RCC 7860 (cell line): Measurements from ENCODE around the gene PARP8.
"Not testable (repeated sequence)": the region's sequence is repeated elsewhere in the genome, so short reads cannot be mapped to it uniquely, and the experiment has no call there.

Source experiments
- DNase-seq: peaks from one replicate; pipeline ENCODE4 v3.0.0-alpha.2; 2015; ENCODE audit warnings: low spot score
- FAIRE-seq: peaks from 2 replicates; lab custom pipeline; 2012; peaks lifted over from hg19 to GRCh38; lab: Jason Lieb, UNC

PARP8 gene

GRCh38 chr5:50766967-50767366 is 100.5 kb downstream of the PARP8 start:
- FAIRE-seq, result no peak
- DNase-seq, result no peak

GRCh38 chr5:50767588-50767987 is 101.2 kb downstream of the PARP8 start:
- DNase-seq, result no peak
- FAIRE-seq, result no peak

- FAIRE-seq (no peak), DNase-seq (no peak)
Measured at GRCh38 chr5:50768634-50769033, 102.2 kb downstream of the PARP8 start.

- DNase-seq (no peak), FAIRE-seq (no peak)
Measured at GRCh38 chr5:50770441-50770840, 104.0 kb downstream of the PARP8 start.

- not testable (repeated sequence) for FAIRE-seq, DNase-seq
Measured at GRCh38 chr5:50774446-50775175, 108.2 kb downstream of the PARP8 start.

- DNase-seq (no peak), FAIRE-seq (no peak)
Measured at GRCh38 chr5:50786073-50786472, 119.6 kb downstream of the PARP8 start.

- no peak for DNase-seq
- no peak for FAIRE-seq
Measured at GRCh38 chr5:50791813-50792212, 125.4 kb downstream of the PARP8 start.

- no peak for FAIRE-seq
Measured at GRCh38 chr5:50792843-50793242, 126.4 kb downstream of the PARP8 start.

GRCh38 chr5:50794812-50795211 is 128.4 kb downstream of the PARP8 start:
- DNase-seq (no peak), FAIRE-seq (no peak)

More at GRCh38 chr5:50792843-50793242, 126.4 kb downstream of the PARP8 start:
- DNase-seq, result no peak

- FAIRE-seq (no peak), DNase-seq (no peak)
Measured at GRCh38 chr5:50798002-50798401, 131.6 kb downstream of the PARP8 start.

GRCh38 chr5:50799596-50799995 is 133.2 kb downstream of the PARP8 start:
- FAIRE-seq, result no peak

GRCh38 chr5:50800410-50800809 is 134.0 kb downstream of the PARP8 start:
- DNase-seq, result no peak
- FAIRE-seq, result no peak

More at GRCh38 chr5:50799596-50799995, 133.2 kb downstream of the PARP8 start:
- DNase-seq, result no peak

- no peak for FAIRE-seq
- no peak for DNase-seq
Measured at GRCh38 chr5:50807661-50808060, 141.2 kb downstream of the PARP8 start.

GRCh38 chr5:50808406-50808805 is 142.0 kb downstream of the PARP8 start:
- FAIRE-seq, result no peak
- DNase-seq, result no peak

GRCh38 chr5:50811746-50812145 is 145.3 kb downstream of the PARP8 start:
- DNase-seq, FAIRE-seq: not testable (repeated sequence)

- DNase-seq, result no peak
- FAIRE-seq, result no peak
Measured at GRCh38 chr5:50813691-50814090, 147.3 kb downstream of the PARP8 start.

GRCh38 chr5:50814556-50814955 is 148.1 kb downstream of the PARP8 start:
- DNase-seq (no peak), FAIRE-seq (no peak)

- DNase-seq, result no peak
- no peak for FAIRE-seq
Measured at GRCh38 chr5:50822046-50822445, 155.6 kb downstream of the PARP8 start.

GRCh38 chr5:50822761-50823160 is 156.3 kb downstream of the PARP8 start:
- DNase-seq (no peak), FAIRE-seq (no peak)

- FAIRE-seq (no peak), DNase-seq (no peak)
Measured at GRCh38 chr5:50823568-50823967, 157.1 kb downstream of the PARP8 start.

GRCh38 chr5:50824109-50824508 is 157.7 kb downstream of the PARP8 start:
- no peak for FAIRE-seq
- DNase-seq, result no peak

GRCh38 chr5:50827516-50828247 is 161.2 kb downstream of the PARP8 start:
- DNase-seq (no peak), FAIRE-seq (no peak)
